DMS114 treated with DMSO at 0.1 percent for 48 hours (cell line): ENCODE data around the gene AKNA.
"Not testable (repeated sequence)": the region's sequence is repeated elsewhere in the genome, so short reads cannot be mapped to it uniquely, and the experiment has no call there.

ENCODE experiments used
- DNase-seq: peaks from one replicate; lab custom pipeline; 2025; ENCODE audit not compliant: unreplicated experiment; lab: John Stamatoyannopoulos, UW

AKNA gene

DNA sequence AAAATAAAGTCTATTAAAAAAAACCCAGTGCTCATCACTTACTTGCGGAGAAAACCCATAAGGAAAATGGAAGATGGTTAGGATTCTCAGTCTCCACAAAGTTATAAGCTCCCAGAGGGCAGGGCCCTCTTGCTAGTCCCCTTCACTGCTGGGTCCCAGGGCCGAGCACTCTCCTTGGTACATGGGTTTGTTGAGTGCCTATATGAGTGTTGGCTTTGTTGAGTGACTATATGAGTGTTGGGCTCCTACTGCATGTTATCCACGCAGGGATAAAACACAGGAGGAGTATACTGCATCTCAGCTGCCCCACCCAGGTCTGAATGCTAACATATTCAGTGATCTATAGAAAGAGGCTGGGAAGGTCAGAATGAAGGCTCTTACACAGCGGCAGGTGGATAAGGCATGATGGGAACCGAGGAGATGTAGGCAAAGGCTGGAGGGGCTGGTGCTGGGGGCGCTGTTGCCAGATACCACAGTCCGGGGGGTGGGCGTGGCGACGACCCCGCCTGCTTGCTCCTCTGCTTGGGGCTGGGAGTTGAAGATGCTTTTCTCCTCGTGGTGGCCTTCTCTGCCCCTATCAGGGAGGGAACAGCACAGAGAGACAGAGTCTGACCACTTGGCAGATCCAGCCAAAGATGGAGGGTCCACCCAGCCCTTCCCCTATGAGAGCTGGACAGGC, 46.5 kb downstream of the AKNA start:
- DNase-seq = no peak

- no peak for DNase-seq
These were observed 48.5 kb downstream of the AKNA start for GRCh38 chr9:114339130-114339908.

GRCh38 chr9:114338187-114338586, 49.6 kb downstream of the AKNA start:
- DNase-seq = no peak

- DNase-seq = no peak
These were observed 50.9 kb downstream of the AKNA start for GRCh38 chr9:114336699-114337395.

- DNase-seq = no peak
These were observed 51.6 kb downstream of the AKNA start for GRCh38 chr9:114336157-114336556.

DNA sequence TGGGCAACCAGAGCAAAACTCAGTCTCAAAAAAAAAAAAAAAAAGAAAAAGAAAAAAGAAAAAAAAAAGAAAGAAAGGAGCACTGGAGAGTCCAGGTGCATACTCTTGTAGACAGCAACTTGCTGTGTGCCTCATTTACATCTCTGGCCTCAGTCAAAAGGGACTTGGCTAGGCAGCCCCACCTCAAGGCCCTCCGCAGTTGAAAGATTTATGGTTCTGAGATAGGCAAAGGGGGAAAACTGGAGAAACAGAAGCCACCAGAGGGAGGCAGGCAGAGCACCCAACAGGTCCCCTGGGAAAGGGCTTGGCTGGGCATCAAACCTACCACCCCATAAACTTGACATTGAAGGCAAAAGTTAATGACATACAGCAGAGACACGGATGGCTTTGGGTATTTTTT, 52.0 kb downstream of the AKNA start:
- no peak for DNase-seq

DNA sequence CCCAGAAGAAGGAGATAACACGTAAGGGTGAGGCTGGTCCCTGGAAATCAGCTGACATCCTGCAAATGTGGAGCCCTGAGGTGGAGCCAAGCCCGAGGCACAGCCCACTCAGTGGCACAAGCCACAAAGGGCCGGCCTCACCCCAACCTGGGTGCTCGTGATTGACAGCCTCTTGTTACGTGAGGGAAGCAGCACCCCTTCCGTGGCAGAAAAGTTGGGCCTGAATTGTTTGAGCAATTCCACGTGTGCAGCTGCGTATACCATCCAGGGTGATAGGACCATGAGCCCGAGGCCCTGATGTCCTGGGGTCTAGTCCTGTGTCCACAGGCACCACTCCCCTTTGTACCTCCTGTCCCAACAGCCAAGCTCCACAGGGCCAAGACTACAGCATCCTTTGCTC, 53.3 kb downstream of the AKNA start:
- no peak for DNase-seq

- DNase-seq = not testable (repeated sequence)
These were observed 54.1 kb downstream of the AKNA start for GRCh38 chr9:114333718-114334117.

DNA sequence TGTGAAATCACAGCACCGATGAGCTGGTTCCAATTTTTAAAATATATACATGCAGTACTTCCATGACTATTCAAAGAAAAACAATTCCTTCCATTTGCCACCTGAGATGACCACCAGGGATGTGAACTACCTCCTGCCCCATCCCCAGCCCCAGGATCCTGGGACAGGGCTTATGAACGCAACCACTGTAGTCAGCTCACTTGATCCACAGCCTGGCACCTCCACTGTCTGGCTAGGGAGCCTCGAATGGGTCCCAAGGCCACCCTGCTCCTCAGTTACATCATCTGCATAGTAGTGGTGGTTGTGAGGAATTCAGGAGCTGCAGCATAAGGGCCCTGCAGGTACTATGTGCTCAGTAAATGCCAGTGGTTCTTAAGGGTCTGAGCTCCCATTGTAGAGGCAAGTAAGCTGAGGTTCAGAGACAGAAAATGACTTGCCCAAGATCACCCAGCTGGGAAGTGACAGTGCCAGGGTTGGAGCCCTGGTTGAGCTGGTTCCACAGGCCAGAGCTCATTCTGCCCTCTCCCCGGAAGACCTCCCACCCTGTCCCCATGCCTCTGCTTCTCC, 55.2 kb downstream of the AKNA start:
- not testable (repeated sequence) for DNase-seq

GRCh38 chr9:114331229-114332195, 56.3 kb downstream of the AKNA start:
- not testable (repeated sequence) for DNase-seq

DNA sequence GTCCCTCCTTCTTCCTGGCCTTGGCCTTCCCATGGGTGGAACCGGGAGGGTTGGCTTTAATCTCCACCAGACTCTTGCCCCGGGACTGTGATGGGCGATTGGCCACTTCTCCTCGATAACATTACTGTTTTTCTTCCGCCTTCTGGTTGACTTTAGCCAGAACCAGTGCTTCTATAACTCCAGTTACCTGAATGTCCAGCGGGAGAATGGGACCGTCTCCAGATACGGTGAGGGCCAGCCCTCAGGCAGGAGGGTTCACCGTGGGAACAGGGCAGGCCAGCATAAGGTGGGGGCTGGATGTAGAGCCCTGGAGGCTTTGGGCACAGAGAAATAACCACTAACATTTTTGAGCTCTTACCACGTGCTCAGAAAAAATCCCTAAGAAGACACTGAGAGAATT, 57.1 kb downstream of the AKNA start:
- DNase-seq = no peak

GRCh38 chr9:114329625-114330022, 58.2 kb downstream of the AKNA start, which contains the start of gene ORM2:
Gene ORM2 (plus strand): TSS chr9:114329869. CDS start chr9:114329905, 36 bp downstream.
- DNase-seq = not testable (repeated sequence)

GRCh38 chr9:114328937-114329624, 58.7 kb downstream of the AKNA start:
- DNase-seq = not testable (repeated sequence)

- not testable (repeated sequence) for DNase-seq
These were observed 59.4 kb downstream of the AKNA start for GRCh38 chr9:114328357-114328820.

DNA sequence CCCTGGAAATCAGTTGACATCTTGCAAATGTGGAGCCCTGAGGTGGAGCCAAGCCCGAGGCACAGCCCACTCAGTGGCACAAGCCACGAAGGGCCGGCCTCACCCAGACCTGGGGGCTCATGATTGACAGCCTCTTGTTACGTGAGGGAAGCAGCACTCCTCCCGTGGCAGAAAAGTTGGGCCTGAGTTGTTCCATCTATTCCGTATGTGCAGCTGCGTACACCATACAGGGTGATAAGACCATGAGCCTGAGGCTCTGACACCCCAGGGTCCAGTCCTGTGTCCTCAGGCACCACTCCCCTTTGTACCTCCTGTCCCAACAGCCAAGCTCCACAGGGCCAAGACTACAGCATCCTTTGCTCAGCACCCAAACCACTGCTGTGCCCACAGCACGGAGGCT, 60.0 kb downstream of the AKNA start:
- no peak for DNase-seq

DNA sequence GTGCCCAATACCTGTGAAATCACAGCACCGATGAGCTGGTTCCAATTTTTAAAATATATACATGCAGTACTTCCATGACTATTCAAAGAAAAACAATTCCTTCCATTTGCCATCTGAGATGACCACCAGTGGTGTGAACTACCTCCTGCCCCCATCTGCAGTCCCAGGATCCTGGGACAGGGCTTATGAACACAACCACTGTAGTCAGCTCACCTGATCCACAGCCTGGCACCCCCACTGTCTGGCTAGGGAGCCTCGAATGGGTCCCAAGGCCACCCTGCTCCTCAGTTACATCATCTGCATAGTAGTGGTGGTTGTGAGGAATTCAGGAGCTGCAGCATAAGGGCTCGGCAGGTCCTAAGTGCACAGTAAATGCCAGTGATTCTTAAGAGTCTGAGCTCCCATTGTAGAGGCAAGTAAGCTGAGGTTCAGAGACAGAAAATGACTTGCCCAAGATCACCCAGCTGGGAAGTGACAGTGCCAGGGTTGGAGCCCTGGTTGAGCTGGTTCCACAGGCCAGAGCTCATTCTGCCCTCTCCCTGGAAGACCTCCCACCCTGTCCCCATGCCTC, 62.0 kb downstream of the AKNA start:
- DNase-seq = not testable (repeated sequence)

GRCh38 chr9:114324965-114325364, 62.8 kb downstream of the AKNA start:
- DNase-seq = not testable (repeated sequence)

- no peak for DNase-seq
These were observed 63.3 kb downstream of the AKNA start for GRCh38 chr9:114324492-114324891.

- not testable (repeated sequence) for DNase-seq
These were observed 63.9 kb downstream of the AKNA start for GRCh38 chr9:114323849-114324248.
